Measurements from ENCODE around the gene TBX5.

Gene TBX5

GRCh38 chr12:114439817-114440216 lies 33.9 kb upstream of the TBX5 start:
- Histone ChIP-seq H3K9me3 (ENCODE audit: severe bottlenecking) (no peaks in the 10 kb centered on the region), H3K27me3 (ENCODE audit: insufficient read depth, poor library complexity, severe bottlenecking) (peaks cover 92% of the 10 kb centered on the region), H3K4me1 (ENCODE audit: insufficient read depth, poor library complexity, severe bottlenecking) (no peaks in the 10 kb centered on the region), H3K36me3 (ENCODE audit: low read depth) (no peaks in the 10 kb centered on the region), H3K4me3 (ENCODE audit: severe bottlenecking) (no peak overlapping the region), H3K27ac (ENCODE audit: poor library complexity, severe bottlenecking) (no peak overlapping the region)
- DNase-seq (ENCODE audit: low spot score) (no peak), ATAC-seq (ENCODE audit: low read depth) (no peak)
- no peak for TF ChIP-seq CTCF (IDR thresholded peaks at IDR 0.05; ENCODE audit: poor library complexity, severe bottlenecking)

GRCh38 chr12:114439261-114439683 lies 33.3 kb upstream of the TBX5 start:
- Histone ChIP-seq H3K27me3 (ENCODE audit: insufficient read depth, poor library complexity, severe bottlenecking) (peaks cover 89% of the 10 kb centered on the region), H3K4me1 (ENCODE audit: insufficient read depth, poor library complexity, severe bottlenecking) (no peaks in the 10 kb centered on the region), H3K36me3 (ENCODE audit: low read depth) (no peaks in the 10 kb centered on the region), H3K27ac (ENCODE audit: poor library complexity, severe bottlenecking) (no peak overlapping the region), H3K4me3 (ENCODE audit: severe bottlenecking) (no peak overlapping the region), H3K9me3 (ENCODE audit: severe bottlenecking) (no peaks in the 10 kb centered on the region)
- TF ChIP-seq CTCF (IDR thresholded peaks at IDR 0.05; ENCODE audit: poor library complexity, severe bottlenecking), result no peak
- ATAC-seq (ENCODE audit: low read depth) (no peak), DNase-seq (ENCODE audit: low spot score) (no peak)

- no peak overlapping the region for H3K4me3 ChIP-seq (ENCODE audit: severe bottlenecking)
- H3K36me3 ChIP-seq (ENCODE audit: low read depth), result no peaks in the 10 kb centered on the region
- no peak overlapping the region for H3K27ac ChIP-seq (ENCODE audit: poor library complexity, severe bottlenecking)
- peaks cover 84% of the 10 kb centered on the region for H3K27me3 ChIP-seq (ENCODE audit: insufficient read depth, poor library complexity, severe bottlenecking)
- no peak for ATAC-seq (ENCODE audit: low read depth)
- no peak for DNase-seq (ENCODE audit: low spot score)
- no peaks in the 10 kb centered on the region for H3K9me3 ChIP-seq (ENCODE audit: severe bottlenecking)
- H3K4me1 ChIP-seq (ENCODE audit: insufficient read depth, poor library complexity, severe bottlenecking), result no peaks in the 10 kb centered on the region
- TF ChIP-seq CTCF (IDR thresholded peaks at IDR 0.05; ENCODE audit: poor library complexity, severe bottlenecking), result no peak
Measured at GRCh38 chr12:114438635-114439256, 32.8 kb upstream of the TBX5 start.

GRCh38 chr12:114434341-114434740 lies 28.4 kb upstream of the TBX5 start:
- peaks cover 68% of the 10 kb centered on the region for H3K27me3 ChIP-seq (ENCODE audit: insufficient read depth, poor library complexity, severe bottlenecking)
- no peak for ATAC-seq (ENCODE audit: low read depth)

More at GRCh38 chr12:114434341-114434740, 28.4 kb upstream of the TBX5 start:
- no peak for TF ChIP-seq CTCF (IDR thresholded peaks at IDR 0.05; ENCODE audit: poor library complexity, severe bottlenecking)
- H3K9me3 ChIP-seq (ENCODE audit: severe bottlenecking), result no peaks in the 10 kb centered on the region
- no peak for DNase-seq (ENCODE audit: low spot score)
- no peaks in the 10 kb centered on the region for H3K4me1 ChIP-seq (ENCODE audit: insufficient read depth, poor library complexity, severe bottlenecking)
- no peak overlapping the region for H3K4me3 ChIP-seq (ENCODE audit: severe bottlenecking)
- H3K27ac ChIP-seq (ENCODE audit: poor library complexity, severe bottlenecking), result no peak overlapping the region
- no peaks in the 10 kb centered on the region for H3K36me3 ChIP-seq (ENCODE audit: low read depth)
